Smooth muscle cell (in vitro differentiated cells): ENCODE measurements around the gene CNTROB. TPM values are rescaled to one million over a fixed set of nuclear protein-coding genes. Genes with fewer than 3 reads are reported as not detected.

Experiments used
- DNase-seq: peaks from one replicate; lab custom pipeline; 2025; ENCODE audit not compliant: unreplicated experiment; lab: John Stamatoyannopoulos, UW
- H2AFZ ChIP-seq: fragments of 200-600 bp; sonication (generic); 2 replicates; pipeline ENCODE4 v1.6.0; 2016; ENCODE audit warnings: antibody characterized with exemption, low read depth, mild to moderate bottlenecking
- H3F3A ChIP-seq: fragments of 200-600 bp; sonication (generic); 2 replicates; pipeline ENCODE4 v1.6.0; 2017; ENCODE audit warnings: antibody characterized with exemption, low read depth
- H3K27ac ChIP-seq: fragments of 200-600 bp; sonication (generic); 2 replicates; pipeline ENCODE4 v1.5.1; 2016; ENCODE audit warnings: low read depth, mild to moderate bottlenecking
- H3K27me3 ChIP-seq: fragments of 200-600 bp; sonication (generic); 2 replicates; pipeline ENCODE4 v1.6.1; 2016; ENCODE audit warnings: low read depth, mild to moderate bottlenecking
- H3K36me3 ChIP-seq: fragments of 200-600 bp; sonication (generic); 2 replicates; pipeline ENCODE4 v1.5.1; 2016; ENCODE audit warnings: low read depth
- H3K4me1 ChIP-seq: fragments of 200-600 bp; sonication (generic); 2 replicates; pipeline ENCODE4 v1.5.1; 2016; ENCODE audit warnings: low read depth
- H3K4me2 ChIP-seq: fragments of 200-600 bp; sonication (generic); 2 replicates; pipeline ENCODE4 v1.6.0; 2016; ENCODE audit warnings: mild to moderate bottlenecking
- H3K4me3 ChIP-seq: fragments of 200-600 bp; sonication (generic); 2 replicates; pipeline ENCODE4 v1.5.1; 2016; ENCODE audit warnings: mild to moderate bottlenecking
- H3K79me2 ChIP-seq: fragments of 200-600 bp; sonication (generic); 2 replicates; pipeline ENCODE4 v1.6.0; 2016; ENCODE audit warnings: low read depth, mild to moderate bottlenecking
- H3K9ac ChIP-seq: fragments of 200-600 bp; sonication (generic); 2 replicates; pipeline ENCODE4 v1.6.0; 2016; ENCODE audit warnings: low read depth
- H3K9me3 ChIP-seq: fragments of 200-600 bp; sonication (generic); replicated peaks from 2 replicates; pipeline ENCODE4 v1.5.1; 2016; ENCODE audit warnings: low read depth
- H4K20me1 ChIP-seq: fragments of 200-600 bp; sonication (generic); 2 replicates; pipeline ENCODE4 v1.6.0; 2016; ENCODE audit warnings: low read depth
- CTCF ChIP-seq: fragments of 200-600 bp; sonication (generic); IDR thresholded peaks from 2 replicates; pipeline ENCODE4 v1.5.1; 2017; ENCODE audit warnings: borderline replicate concordance, mild to moderate bottlenecking, antibody characterized with exemption; ENCODE audit not compliant: insufficient read depth, poor library complexity, severe bottlenecking
- WGBS: methylation state at CpG from one replicate; pipeline ENCODE4 v1.1.7; 2016; ENCODE audit warnings: low lambda C conversion rate; 5-methylcytosine and 5-hydroxymethylcytosine counted together
- polyA plus RNA-seq: library from polyadenylated mRNA; unstranded; fragments of >200 nt; fragmentation: Nextera tagmentation; extraction: Ambion mirVana; gene quantifications from 2 replicates; pipeline ENCODE4 v1.2.1, GENCODE V29; 2016
- total RNA-seq: library from RNA; depleted of rRNA; stranded (reverse); fragments of >200 nt; gene quantifications from 2 replicates; pipeline ENCODE4 v1.2.3, GENCODE V29; 2014

The CNTROB gene
- total and polyA plus RNA-seq, 2 experiments from 2014 or later = 11.1 to 20.6 TPM

GRCh38 chr17:7940034-7940433 lies 8.0 kb downstream of the CNTROB start:
- Histone ChIP-seq H3K79me2 (no peaks in the 10 kb centered on the region), H3K4me3 (no peak overlapping the region), H3K9me3 (no peaks in the 10 kb centered on the region), H3K4me1 (no peaks in the 10 kb centered on the region), H3K4me2 (no peak overlapping the region), H3K36me3 (peaks cover 18% of the 10 kb centered on the region), H2AFZ (no peak overlapping the region), H3K27ac (no peak overlapping the region), H3F3A (no peaks in the 10 kb centered on the region), H3K27me3 (no peaks in the 10 kb centered on the region), H4K20me1 (no peaks in the 10 kb centered on the region), H3K9ac (no peak overlapping the region)
- no peak for DNase-seq
- TF ChIP-seq CTCF = no peak
- 96% methylated on average over 4 of the region's 4 CpGs for WGBS

GRCh38 chr17:7940743-7941142 lies 8.7 kb downstream of the CNTROB start:
- Histone ChIP-seq H3K36me3 (peaks cover 18% of the 10 kb centered on the region), H3K9ac (no peak overlapping the region), H3K4me1 (no peaks in the 10 kb centered on the region), H3K27me3 (no peaks in the 10 kb centered on the region), H4K20me1 (no peaks in the 10 kb centered on the region), H3F3A (no peaks in the 10 kb centered on the region), H3K9me3 (no peaks in the 10 kb centered on the region), H3K27ac (no peak overlapping the region), H2AFZ (no peak overlapping the region), H3K79me2 (no peaks in the 10 kb centered on the region), H3K4me2 (no peak overlapping the region), H3K4me3 (no peak overlapping the region)
- 93% methylated on average over 6 of the region's 6 CpGs for WGBS
- TF ChIP-seq CTCF = no peak
- no peak for DNase-seq

GRCh38 chr17:7943291-7943690 lies 11.3 kb downstream of the CNTROB start:
- Histone ChIP-seq H3K36me3 (peaks cover 26% of the 10 kb centered on the region), H3K27me3 (no peaks in the 10 kb centered on the region), H3K4me2 (no peak overlapping the region), H3F3A (no peaks in the 10 kb centered on the region), H3K79me2 (no peaks in the 10 kb centered on the region), H3K4me3 (no peak overlapping the region), H2AFZ (no peak overlapping the region), H3K4me1 (no peaks in the 10 kb centered on the region), H3K9me3 (no peaks in the 10 kb centered on the region), H3K9ac (no peak overlapping the region), H4K20me1 (no peaks in the 10 kb centered on the region), H3K27ac (no peak overlapping the region)
- no peak for DNase-seq
- WGBS = 92% methylated on average over 13 of the region's 13 CpGs
- TF ChIP-seq CTCF = no peak

- 96% methylated on average over 9 of the region's 9 CpGs for WGBS
These were observed 12.3 kb downstream of the CNTROB start for GRCh38 chr17:7944326-7944725.

More at GRCh38 chr17:7944326-7944725, 12.3 kb downstream of the CNTROB start:
- H3K9ac ChIP-seq = no peak overlapping the region
- no peaks in the 10 kb centered on the region for H3K79me2 ChIP-seq
- TF ChIP-seq CTCF = no peak
- no peaks in the 10 kb centered on the region for H3K4me1 ChIP-seq
- no peak overlapping the region for H3K4me2 ChIP-seq
- no peak overlapping the region for H3K27ac ChIP-seq
- DNase-seq = no peak
- no peaks in the 10 kb centered on the region for H3K27me3 ChIP-seq
- H4K20me1 ChIP-seq = no peaks in the 10 kb centered on the region
- H3K9me3 ChIP-seq = no peaks in the 10 kb centered on the region
- H2AFZ ChIP-seq = no peak overlapping the region
- H3K36me3 ChIP-seq = peaks cover 26% of the 10 kb centered on the region
- no peaks in the 10 kb centered on the region for H3F3A ChIP-seq
- no peak overlapping the region for H3K4me3 ChIP-seq
